GM15510 (cell line): Measurements from ENCODE around the gene ADAMTS12.

Source experiments
- POLR2A ChIP-seq: IDR thresholded peaks from 3 replicates; pipeline ENCODE4 v1.6.1; 2011; ENCODE audit warnings: borderline replicate concordance; ENCODE audit not compliant: insufficient read length; ENCODE audit errors: extremely low read depth

Gene ADAMTS12

GRCh38 chr5:33772380-33772897 lies 119.4 kb downstream of the ADAMTS12 start:
- TF ChIP-seq POLR2A = no peak

- TF ChIP-seq POLR2A = no peak
These were observed 121.8 kb downstream of the ADAMTS12 start for GRCh38 chr5:33769968-33770367.

GRCh38 chr5:33769196-33769595 lies 122.6 kb downstream of the ADAMTS12 start:
- TF ChIP-seq POLR2A = no peak

GRCh38 chr5:33766023-33766422 lies 125.8 kb downstream of the ADAMTS12 start:
- no peak for TF ChIP-seq POLR2A

- no peak for TF ChIP-seq POLR2A
These were observed 127.0 kb downstream of the ADAMTS12 start for GRCh38 chr5:33764786-33765185.

GRCh38 chr5:33763435-33763834 lies 128.4 kb downstream of the ADAMTS12 start:
- TF ChIP-seq POLR2A = no peak

GRCh38 chr5:33762859-33763258 lies 128.9 kb downstream of the ADAMTS12 start:
- no peak for TF ChIP-seq POLR2A

- TF ChIP-seq POLR2A = no peak
These were observed 130.7 kb downstream of the ADAMTS12 start for GRCh38 chr5:33761139-33761538.

GRCh38 chr5:33758737-33759136 lies 133.1 kb downstream of the ADAMTS12 start:
- TF ChIP-seq POLR2A = no peak

- no peak for TF ChIP-seq POLR2A
These were observed 135.3 kb downstream of the ADAMTS12 start for GRCh38 chr5:33756491-33756890.

- no peak for TF ChIP-seq POLR2A
These were observed 136.6 kb downstream of the ADAMTS12 start for GRCh38 chr5:33755231-33755630.

GRCh38 chr5:33753704-33754103 lies 138.1 kb downstream of the ADAMTS12 start:
- no peak for TF ChIP-seq POLR2A

- no peak for TF ChIP-seq POLR2A
These were observed 143.0 kb downstream of the ADAMTS12 start for GRCh38 chr5:33748754-33749153.

GRCh38 chr5:33745101-33745770 lies 146.6 kb downstream of the ADAMTS12 start:
- TF ChIP-seq POLR2A = no peak

- TF ChIP-seq POLR2A = no peak
These were observed 148.7 kb downstream of the ADAMTS12 start for GRCh38 chr5:33743099-33743498.

GRCh38 chr5:33742181-33742580 lies 149.6 kb downstream of the ADAMTS12 start:
- TF ChIP-seq POLR2A = no peak
